GM12878 (cell line): ENCODE measurements around the gene NPLOC4. TPM values are rescaled to one million over a fixed set of nuclear protein-coding genes. Genes with fewer than 3 reads are reported as not detected.

Experiments used
- NKRF ChIP-seq: fragments of 450-650 bp; conservative IDR thresholded peaks from 2 replicates; pipeline ENCODE4 v1.6.1; 2017; ENCODE audit warnings: mild to moderate bottlenecking, moderate library complexity
- NR2C2 ChIP-seq: IDR thresholded peaks from 2 replicates; pipeline ENCODE4 v1.6.1; 2011; ENCODE audit warnings: borderline replicate concordance, low read depth; ENCODE audit not compliant: control insufficient read depth, insufficient read length
- RBBP5 ChIP-seq: fragments of 200-600 bp; sonication (generic); conservative IDR thresholded peaks from 2 replicates; pipeline ENCODE4 v1.6.1; 2016
- USF2 ChIP-seq: IDR thresholded peaks from 2 replicates; pipeline ENCODE4 v1.6.1; 2011; ENCODE audit warnings: low read depth, low read length, improper control_type of control experiment, borderline replicate concordance
- ZNF687 ChIP-seq: fragments of 450-650 bp; IDR thresholded peaks from 2 replicates; pipeline ENCODE4 v1.6.1; 2017; ENCODE audit warnings: mild to moderate bottlenecking, moderate library complexity
- polyA plus RNA-seq, 11 experiments: library from polyadenylated mRNA; depleted of rRNA in 4 of 11; unstranded in 6 of 11; stranded (reverse) in 5 of 11; fragments of >200 nt; fragmentation: Nextera tagmentation in 4 of 11; fragmentation: Illumina TruSeq in 1 of 11; extraction: Ambion mirVana in 4 of 11; extraction: Trizol in 1 of 11; gene quantifications; 1 replicate in 1 of 11; 2 replicates in 10 of 11; pipeline versions ENCODE4 v1.2.1 to v1.2.3, GENCODE V29; 2011 to 2016; ENCODE audit warnings: inconsistent platforms in 2 of 11, missing spikeins in 2 of 11, low read depth in 1 of 11
- total RNA-seq, 4 experiments: library from RNA; depleted of rRNA in 3 of 4; stranded (reverse); fragments of >200 nt in 3 of 4; fragmentation: Illumina TruSeq in 1 of 4; extraction: Trizol in 1 of 4; gene quantifications; 2 replicates each; pipeline versions ENCODE4 v1.2.1 to v1.2.3, GENCODE V29; 2013 to 2021

Gene NPLOC4
- total and polyA plus RNA-seq, 10 of the 15 experiments (the other 5 are each of a cell fraction or from before 2014, with no cell fraction given), result 1.5 to 83.7 (median 45.8) TPM

- TF ChIP-seq NKRF (peak; percentile 67), RBBP5 (no peak), NR2C2 (no peak), USF2 (no peak; the same call in 1 of the 2 replicates), ZNF687 (0 out of 2 replicates have a peak, but pooled peaks have one; percentile 71)
Measured at GRCh38 chr17:81552244-81553017, 84.5 kb downstream of the NPLOC4 start, which contains the start of gene FAAP100 (continued).
